Stimulated activated naive CD8-positive, alpha-beta T cell treated with anti-CD3 and anti-CD28 coated beads, Interleukin-15, Interleukin-2, amounts not matched to agents 100 ng/mL and 50 ng/mL, for 24 hours (primary cell): Measurements from ENCODE around the gene KDM4C.
"Not testable (repeated sequence)": the region's sequence is repeated elsewhere in the genome, so short reads cannot be mapped to it uniquely, and the experiment has no call there.

Experiments
- H3K27ac Mint-ChIP-seq: one replicate; pipeline ENCODE4 v1.8.0; 2021; ENCODE audit warnings: mild to moderate bottlenecking, mixed read lengths
- H3K27me3 Mint-ChIP-seq: one replicate; pipeline ENCODE4 v1.8.0; 2021; ENCODE audit warnings: mixed read lengths
- H3K36me3 Mint-ChIP-seq: one replicate; pipeline ENCODE4 v1.8.0; 2021; ENCODE audit warnings: low read depth, mixed read lengths
- H3K4me1 Mint-ChIP-seq: one replicate; pipeline ENCODE4 v1.8.0; 2021; ENCODE audit warnings: low read depth, mixed read lengths
- H3K4me3 Mint-ChIP-seq: one replicate; pipeline ENCODE4 v1.8.0; 2021; ENCODE audit warnings: mild to moderate bottlenecking, mixed read lengths
- H3K9me3 Mint-ChIP-seq: one replicate; pipeline ENCODE4 v1.8.0; 2021; ENCODE audit warnings: mixed read lengths

The KDM4C gene

DNA sequence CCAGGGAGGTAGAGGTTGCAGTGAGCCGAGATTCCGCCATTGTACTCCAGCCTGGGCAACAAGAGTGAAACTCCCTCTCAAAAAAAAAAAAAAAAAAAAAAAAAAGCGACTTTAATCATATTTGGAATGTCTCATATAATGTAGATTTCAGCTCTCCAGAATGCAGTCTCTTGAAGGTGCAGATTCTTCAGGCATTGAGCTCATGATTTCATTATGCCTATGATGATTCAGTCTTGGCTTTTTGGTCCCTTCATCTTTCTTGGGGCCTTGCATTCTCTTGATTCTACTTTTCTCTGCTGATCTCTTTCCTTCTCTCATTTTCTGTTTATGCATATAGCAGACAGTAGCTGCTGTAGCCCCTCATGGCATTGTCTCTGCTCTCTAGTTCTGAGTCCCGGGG, 22.9 kb downstream of the KDM4C start:
- Mint-ChIP-seq H3K4me1 (peaks cover 78% of the 10 kb centered on the region), H3K27ac (peak overlapping the region; percentile 18), H3K27me3 (no peaks in the 10 kb centered on the region), H3K36me3 (no peaks in the 10 kb centered on the region), H3K9me3 (no peaks in the 10 kb centered on the region), H3K4me3 (peak overlapping the region; percentile 11)

DNA sequence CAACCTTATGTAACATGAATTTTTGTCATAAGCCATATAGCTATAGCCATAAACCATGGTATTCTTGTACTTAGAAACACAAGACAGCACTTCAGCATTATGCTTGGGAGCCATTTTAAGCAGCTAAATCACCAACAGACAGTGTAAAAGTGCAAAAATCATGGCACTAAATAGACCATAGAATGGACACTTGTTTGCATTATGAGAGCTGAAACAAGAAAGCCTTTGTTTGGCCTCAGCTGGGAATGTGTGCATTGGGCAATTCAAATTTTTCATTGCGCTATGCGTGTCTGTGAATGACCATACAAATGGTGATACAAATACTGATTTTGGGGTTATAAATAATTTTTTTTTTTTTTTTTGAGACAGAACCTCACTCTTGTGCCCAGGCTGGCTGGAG, 23.7 kb downstream of the KDM4C start:
- no peak overlapping the region for H3K4me3 Mint-ChIP-seq
- no peaks in the 10 kb centered on the region for H3K27me3 Mint-ChIP-seq
- H3K36me3 Mint-ChIP-seq, result no peaks in the 10 kb centered on the region
- no peak overlapping the region for H3K27ac Mint-ChIP-seq
- no peaks in the 10 kb centered on the region for H3K9me3 Mint-ChIP-seq
- peaks cover 83% of the 10 kb centered on the region for H3K4me1 Mint-ChIP-seq

GRCh38 chr9:6782345-6782744, 24.6 kb downstream of the KDM4C start:
- H3K4me1 Mint-ChIP-seq, result peaks cover 79% of the 10 kb centered on the region
- H3K9me3 Mint-ChIP-seq, result no peaks in the 10 kb centered on the region
- H3K27me3 Mint-ChIP-seq, result no peaks in the 10 kb centered on the region
- H3K4me3 Mint-ChIP-seq, result no peak overlapping the region
- H3K36me3 Mint-ChIP-seq, result no peaks in the 10 kb centered on the region
- H3K27ac Mint-ChIP-seq, result no peak overlapping the region

- no peaks in the 10 kb centered on the region for H3K36me3 Mint-ChIP-seq
- no peaks in the 10 kb centered on the region for H3K27me3 Mint-ChIP-seq
- H3K4me3 Mint-ChIP-seq, result no peak overlapping the region
- H3K27ac Mint-ChIP-seq, result peak overlapping the region; percentile 6
- peaks cover 78% of the 10 kb centered on the region for H3K4me1 Mint-ChIP-seq
- no peaks in the 10 kb centered on the region for H3K9me3 Mint-ChIP-seq
These were observed 25.2 kb downstream of the KDM4C start for GRCh38 chr9:6782981-6783380.

DNA sequence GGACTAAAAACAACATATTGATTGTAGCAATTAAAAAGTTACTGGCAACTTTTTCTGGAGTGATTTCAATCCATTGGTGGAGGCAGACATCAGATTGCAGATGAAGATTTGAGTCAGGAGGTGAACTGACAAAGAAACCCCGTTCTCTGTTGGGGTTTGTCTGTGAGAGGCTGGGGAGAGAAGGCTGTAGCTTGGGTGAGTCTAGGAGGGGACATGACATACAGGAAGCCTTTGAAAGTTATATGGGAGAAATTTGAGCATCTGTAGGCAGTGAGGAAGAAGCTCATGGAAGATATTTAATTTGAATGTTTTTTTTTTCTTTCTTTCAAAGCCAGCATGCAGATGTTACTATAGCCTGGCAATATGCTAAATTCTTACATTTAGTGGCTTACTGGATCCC, 26.0 kb downstream of the KDM4C start:
- Mint-ChIP-seq H3K27me3 (no peaks in the 10 kb centered on the region), H3K4me1 (peaks cover 81% of the 10 kb centered on the region), H3K4me3 (no peak overlapping the region), H3K36me3 (peaks cover 3% of the 10 kb centered on the region), H3K9me3 (no peaks in the 10 kb centered on the region), H3K27ac (no peak overlapping the region)

GRCh38 chr9:6785682-6786081, 27.9 kb downstream of the KDM4C start:
- Mint-ChIP-seq H3K4me3 (no peak overlapping the region), H3K9me3 (no peaks in the 10 kb centered on the region), H3K27ac (no peak overlapping the region), H3K27me3 (no peaks in the 10 kb centered on the region), H3K4me1 (peaks cover 68% of the 10 kb centered on the region), H3K36me3 (peaks cover 3% of the 10 kb centered on the region)

- Mint-ChIP-seq H3K4me3 (no peak overlapping the region), H3K9me3 (no peaks in the 10 kb centered on the region), H3K27me3 (no peaks in the 10 kb centered on the region), H3K36me3 (peaks cover 6% of the 10 kb centered on the region), H3K4me1 (peaks cover 54% of the 10 kb centered on the region), H3K27ac (peak overlapping the region; percentile 39)
These were observed 30.0 kb downstream of the KDM4C start for GRCh38 chr9:6787793-6788161.

- H3K36me3 Mint-ChIP-seq, result peaks cover 12% of the 10 kb centered on the region
- H3K27me3 Mint-ChIP-seq, result no peaks in the 10 kb centered on the region
- H3K4me3 Mint-ChIP-seq, result no peak overlapping the region
- H3K9me3 Mint-ChIP-seq, result no peaks in the 10 kb centered on the region
- H3K27ac Mint-ChIP-seq, result peak overlapping the region; percentile 57
- H3K4me1 Mint-ChIP-seq, result peaks cover 48% of the 10 kb centered on the region
These were observed 30.6 kb downstream of the KDM4C start for GRCh38 chr9:6788162-6789016.

DNA sequence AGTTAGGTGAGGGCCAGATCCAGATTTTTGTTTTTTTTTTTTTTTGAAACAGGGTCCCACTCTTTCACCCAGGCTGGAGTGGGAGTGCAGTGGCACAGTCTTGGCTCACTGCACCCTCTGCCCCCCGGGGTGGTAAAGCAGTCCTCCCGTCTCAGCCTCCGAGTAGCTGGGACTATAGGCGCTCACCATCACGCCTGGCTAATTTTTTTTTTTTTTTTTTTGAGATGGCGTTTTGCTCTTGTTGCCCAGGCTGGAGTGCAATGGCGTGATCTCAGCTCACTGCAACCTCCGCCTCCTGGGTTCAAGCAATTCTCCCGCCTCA, 31.2 kb downstream of the KDM4C start:
- Mint-ChIP-seq H3K36me3 (peaks cover 15% of the 10 kb centered on the region), H3K4me1 (peaks cover 42% of the 10 kb centered on the region)
- H3K27ac Mint-ChIP-seq, H3K9me3 Mint-ChIP-seq, H3K4me3 Mint-ChIP-seq, H3K27me3 Mint-ChIP-seq: not testable (repeated sequence)

DNA sequence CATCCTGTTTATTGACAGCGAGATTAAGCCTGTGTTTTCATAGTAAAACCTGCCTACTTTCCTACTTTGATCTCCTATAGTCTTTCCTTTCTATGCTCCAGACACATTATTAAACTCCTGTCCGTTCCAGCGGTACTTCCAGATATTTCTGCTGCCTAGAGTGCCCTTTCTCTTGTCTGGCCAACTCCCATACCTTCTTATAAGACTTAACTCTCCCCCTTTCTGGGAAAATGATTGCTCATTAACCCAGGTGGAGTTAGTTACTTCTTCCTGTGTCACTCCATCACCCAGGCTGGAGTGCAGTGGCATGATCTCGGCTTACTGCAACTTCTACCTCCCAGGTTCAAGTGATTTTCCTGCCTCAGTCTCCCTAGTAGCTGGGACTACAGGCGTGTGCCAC, 33.1 kb downstream of the KDM4C start:
- H3K4me1 Mint-ChIP-seq, result peaks cover 25% of the 10 kb centered on the region
- no peak overlapping the region for H3K4me3 Mint-ChIP-seq
- no peaks in the 10 kb centered on the region for H3K9me3 Mint-ChIP-seq
- no peak overlapping the region for H3K27ac Mint-ChIP-seq
- peaks cover 26% of the 10 kb centered on the region for H3K36me3 Mint-ChIP-seq
- no peaks in the 10 kb centered on the region for H3K27me3 Mint-ChIP-seq

GRCh38 chr9:6793203-6793602, 35.4 kb downstream of the KDM4C start:
- peaks cover 11% of the 10 kb centered on the region for H3K4me1 Mint-ChIP-seq

DNA sequence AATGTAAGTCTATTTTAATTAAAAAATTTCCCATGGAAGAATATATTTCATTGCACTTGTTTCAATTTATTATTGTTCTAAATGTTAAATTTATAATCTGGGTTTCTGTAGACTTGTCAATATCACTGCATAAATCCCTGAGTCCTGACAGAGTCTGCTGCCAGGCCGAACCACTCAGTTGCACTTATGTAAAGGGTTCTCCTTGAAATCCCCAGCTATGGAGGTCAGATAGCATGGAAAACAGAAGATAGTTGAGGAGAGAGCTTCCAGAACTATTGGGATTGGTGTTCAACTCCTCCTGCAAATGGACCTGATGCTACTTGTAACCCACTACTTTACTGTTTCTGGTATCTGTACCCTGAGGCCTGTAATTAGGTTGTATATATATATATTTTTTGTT, 37.2 kb downstream of the KDM4C start:
- Mint-ChIP-seq H3K4me1 (peaks cover 4% of the 10 kb centered on the region), H3K36me3 (peaks cover 43% of the 10 kb centered on the region), H3K4me3 (no peak overlapping the region), H3K27ac (no peak overlapping the region), H3K9me3 (no peaks in the 10 kb centered on the region), H3K27me3 (no peaks in the 10 kb centered on the region)

More at GRCh38 chr9:6793203-6793602, 35.4 kb downstream of the KDM4C start:
- Mint-ChIP-seq H3K4me3 (no peak overlapping the region), H3K9me3 (no peaks in the 10 kb centered on the region), H3K27ac (no peak overlapping the region), H3K36me3 (peaks cover 42% of the 10 kb centered on the region), H3K27me3 (no peaks in the 10 kb centered on the region)

GRCh38 chr9:6802926-6803325, 45.2 kb downstream of the KDM4C start:
- Mint-ChIP-seq H3K36me3 (peaks cover 21% of the 10 kb centered on the region), H3K9me3 (no peaks in the 10 kb centered on the region), H3K4me3 (no peak overlapping the region), H3K27me3 (no peaks in the 10 kb centered on the region), H3K4me1 (no peaks in the 10 kb centered on the region), H3K27ac (no peak overlapping the region)

DNA sequence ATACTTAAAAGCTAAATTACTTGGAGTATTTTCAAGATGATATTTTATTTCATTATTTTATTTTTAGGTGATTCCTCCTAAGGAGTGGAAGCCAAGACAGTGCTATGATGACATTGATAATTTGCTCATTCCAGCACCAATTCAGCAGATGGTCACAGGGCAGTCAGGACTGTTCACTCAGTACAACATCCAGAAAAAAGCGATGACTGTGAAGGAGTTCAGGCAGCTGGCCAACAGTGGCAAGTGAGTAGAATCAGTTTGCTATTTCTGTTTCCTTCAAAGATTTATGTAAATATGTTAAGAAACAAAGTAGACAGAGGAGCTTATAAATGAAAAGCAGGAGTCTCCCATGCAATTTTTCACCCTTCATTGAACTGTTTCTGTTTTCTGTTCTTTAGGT, 47.8 kb downstream of the KDM4C start:
- Mint-ChIP-seq H3K4me1 (no peaks in the 10 kb centered on the region), H3K9me3 (no peaks in the 10 kb centered on the region), H3K4me3 (no peak overlapping the region), H3K27me3 (no peaks in the 10 kb centered on the region), H3K27ac (no peak overlapping the region), H3K36me3 (peaks cover 14% of the 10 kb centered on the region)

DNA sequence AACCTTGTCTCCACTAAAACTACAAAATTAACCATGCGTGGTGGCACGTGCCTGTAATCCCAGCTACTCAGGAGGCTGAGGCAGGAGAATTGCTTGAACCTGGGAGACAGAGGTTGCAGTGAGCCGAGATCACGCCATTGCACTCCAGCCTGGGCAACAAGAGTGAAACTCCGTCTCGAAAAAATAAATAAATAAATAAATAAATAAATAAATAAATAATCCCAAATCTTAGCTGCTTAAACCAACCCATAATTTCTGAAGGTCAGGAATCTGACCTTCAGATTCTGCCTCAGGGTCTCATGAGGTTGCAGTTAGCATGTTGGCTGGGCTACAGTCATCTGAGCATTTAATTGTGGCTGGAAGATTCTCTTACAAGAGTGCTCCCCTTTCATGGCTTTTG, 48.5 kb downstream of the KDM4C start:
- H3K4me1 Mint-ChIP-seq, H3K4me3 Mint-ChIP-seq, H3K27ac Mint-ChIP-seq, H3K27me3 Mint-ChIP-seq, H3K9me3 Mint-ChIP-seq: not testable (repeated sequence)
- peaks cover 14% of the 10 kb centered on the region for H3K36me3 Mint-ChIP-seq

- H3K4me1 Mint-ChIP-seq, H3K9me3 Mint-ChIP-seq, H3K4me3 Mint-ChIP-seq, H3K27me3 Mint-ChIP-seq, H3K27ac Mint-ChIP-seq: not testable (repeated sequence)
- H3K36me3 Mint-ChIP-seq, result peaks cover 14% of the 10 kb centered on the region
These were observed 49.9 kb downstream of the KDM4C start for GRCh38 chr9:6807669-6808068.
